ENCODE results near the gene MAB21L4. TPM values are rescaled to one million over a fixed set of nuclear protein-coding genes. Genes with fewer than 3 reads are reported as not detected.

MAB21L4 gene
- total RNA-seq, 1 donor from 2014 or later: 2.1 TPM

GRCh38 chr2:240901986-240902614 lies 6.1 kb upstream of the MAB21L4 start:
- Histone ChIP-seq H3K4me3 (ENCODE audit: low read depth, low read length) (no peak overlapping the region), H3K27me3 (ENCODE audit: control insufficient read depth, insufficient read depth, low read length) (peaks cover 26% of the 10 kb centered on the region), H3K36me3 (ENCODE audit: control insufficient read depth, insufficient read depth, low read length) (no peaks in the 10 kb centered on the region)
- TF ChIP-seq, protein P1, sequence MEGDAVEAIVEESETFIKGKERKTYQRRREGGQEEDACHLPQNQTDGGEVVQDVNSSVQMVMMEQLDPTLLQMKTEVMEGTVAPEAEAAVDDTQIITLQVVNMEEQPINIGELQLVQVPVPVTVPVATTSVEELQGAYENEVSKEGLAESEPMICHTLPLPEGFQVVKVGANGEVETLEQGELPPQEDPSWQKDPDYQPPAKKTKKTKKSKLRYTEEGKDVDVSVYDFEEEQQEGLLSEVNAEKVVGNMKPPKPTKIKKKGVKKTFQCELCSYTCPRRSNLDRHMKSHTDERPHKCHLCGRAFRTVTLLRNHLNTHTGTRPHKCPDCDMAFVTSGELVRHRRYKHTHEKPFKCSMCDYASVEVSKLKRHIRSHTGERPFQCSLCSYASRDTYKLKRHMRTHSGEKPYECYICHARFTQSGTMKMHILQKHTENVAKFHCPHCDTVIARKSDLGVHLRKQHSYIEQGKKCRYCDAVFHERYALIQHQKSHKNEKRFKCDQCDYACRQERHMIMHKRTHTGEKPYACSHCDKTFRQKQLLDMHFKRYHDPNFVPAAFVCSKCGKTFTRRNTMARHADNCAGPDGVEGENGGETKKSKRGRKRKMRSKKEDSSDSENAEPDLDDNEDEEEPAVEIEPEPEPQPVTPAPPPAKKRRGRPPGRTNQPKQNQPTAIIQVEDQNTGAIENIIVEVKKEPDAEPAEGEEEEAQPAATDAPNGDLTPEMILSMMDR (IDR thresholded peaks at IDR 0.05; ENCODE audit: insufficient read depth, low read length, poor library complexity, severe bottlenecking): no peak
- no peak for DNase-seq (ENCODE audit: low read depth)

DNA sequence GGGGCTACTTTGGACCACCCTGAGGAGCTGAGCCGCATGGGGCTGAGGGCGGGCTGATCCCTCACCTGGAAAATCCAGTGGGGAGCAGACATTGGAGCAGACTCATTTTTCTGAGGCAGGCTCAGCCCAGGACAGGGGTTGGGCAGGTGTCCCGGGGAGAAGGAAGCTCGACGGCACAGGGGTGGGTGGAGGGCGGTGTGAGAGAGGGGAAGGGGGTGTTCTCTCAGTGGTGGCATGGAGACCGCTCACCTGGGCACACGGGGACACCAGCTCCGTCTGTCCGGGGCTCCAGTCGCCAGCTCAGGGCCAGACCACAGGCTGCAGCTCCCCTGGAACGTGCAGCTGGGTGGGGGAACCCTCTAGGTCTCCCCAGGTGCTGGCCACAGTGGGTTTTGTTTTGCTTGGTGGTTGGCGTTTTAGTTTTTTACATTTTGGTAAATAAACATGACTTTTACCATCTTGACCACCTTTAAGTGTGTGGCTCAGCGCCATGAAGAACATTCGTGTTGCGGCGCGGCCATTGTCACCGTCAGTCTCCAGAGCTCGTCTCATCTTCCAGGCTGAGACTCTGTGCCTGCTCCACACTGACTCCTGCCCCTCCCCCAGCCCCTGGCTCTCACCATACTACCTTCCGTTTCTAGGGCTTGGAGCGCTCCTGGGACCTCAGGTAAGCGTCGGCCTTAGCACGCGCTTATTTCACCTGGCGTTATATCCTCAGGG lies 4.3 kb upstream of the MAB21L4 start:
- TF ChIP-seq, protein P1 (IDR thresholded peaks at IDR 0.05; ENCODE audit: insufficient read depth, low read length, poor library complexity, severe bottlenecking): no peak
- no peak for DNase-seq (ENCODE audit: low read depth)
- H3K27me3 ChIP-seq (ENCODE audit: control insufficient read depth, insufficient read depth, low read length): peaks cover 9% of the 10 kb centered on the region
- H3K36me3 ChIP-seq (ENCODE audit: control insufficient read depth, insufficient read depth, low read length): no peaks in the 10 kb centered on the region
- no peak overlapping the region for H3K4me3 ChIP-seq (ENCODE audit: low read depth, low read length)

DNA sequence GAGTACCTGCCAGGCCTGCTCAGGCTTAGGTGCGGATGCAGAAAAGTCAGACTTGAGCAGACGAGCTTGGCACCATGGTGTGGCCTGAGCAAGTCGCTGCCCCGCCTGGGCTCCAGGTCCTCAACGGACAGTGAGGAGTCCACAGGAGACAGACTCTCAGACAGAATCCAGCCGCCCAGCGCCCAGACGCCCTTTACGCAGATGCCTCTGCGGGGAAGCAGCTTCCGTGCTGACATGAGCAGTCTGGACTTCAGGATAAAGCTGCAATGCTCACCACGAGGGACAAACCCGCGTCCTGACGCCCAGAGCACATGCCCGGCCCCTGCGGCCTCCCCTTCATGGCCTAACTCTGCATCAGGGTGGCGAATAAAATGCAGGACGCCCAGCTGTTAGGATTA lies 3.5 kb upstream of the MAB21L4 start:
- DNase-seq (ENCODE audit: low read depth): no peak
- TF ChIP-seq, protein P1 (IDR thresholded peaks at IDR 0.05; ENCODE audit: insufficient read depth, low read length, poor library complexity, severe bottlenecking): no peak
- Histone ChIP-seq H3K4me3 (ENCODE audit: low read depth, low read length) (no peak overlapping the region), H3K27me3 (ENCODE audit: control insufficient read depth, insufficient read depth, low read length) (peaks cover 7% of the 10 kb centered on the region), H3K36me3 (ENCODE audit: control insufficient read depth, insufficient read depth, low read length) (no peaks in the 10 kb centered on the region)

DNA sequence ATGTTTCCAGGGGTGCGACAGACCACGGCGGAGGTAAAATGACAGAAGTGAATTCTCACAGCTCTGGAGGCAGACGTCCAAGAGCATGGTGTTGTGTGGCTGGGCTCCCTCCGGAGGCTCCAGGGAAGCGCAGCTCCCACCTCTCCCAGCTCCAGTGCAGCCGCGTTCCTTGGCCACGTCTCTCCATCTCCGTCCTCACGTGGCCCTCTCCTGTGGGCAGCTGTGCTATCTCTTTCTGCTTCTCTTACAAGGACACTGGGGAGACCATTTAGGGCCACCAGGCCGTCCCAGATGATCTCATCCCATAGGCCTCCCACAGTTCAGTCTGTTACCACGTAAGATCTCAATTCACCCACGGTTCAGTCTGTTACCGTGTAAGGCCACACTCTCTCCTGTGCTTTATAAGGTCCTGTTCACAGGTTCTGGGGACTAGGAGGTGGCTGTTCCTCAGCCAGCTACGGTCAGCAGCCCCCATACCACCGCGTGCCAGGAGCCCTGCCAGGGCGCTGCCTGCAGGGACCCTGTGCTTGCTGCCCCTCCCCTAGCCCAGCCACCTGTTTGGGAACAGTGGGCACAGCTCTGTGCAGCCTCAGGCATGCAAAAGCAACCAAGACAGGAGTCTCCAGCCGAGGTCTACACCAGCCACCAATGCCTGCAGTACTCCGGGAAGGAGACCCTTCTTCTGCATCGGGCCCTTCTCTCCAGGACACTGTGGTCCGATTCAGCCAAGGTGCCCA lies 2.9 kb upstream of the MAB21L4 start:
- no peak for DNase-seq (ENCODE audit: low read depth)
- Histone ChIP-seq H3K27me3 (ENCODE audit: control insufficient read depth, insufficient read depth, low read length) (peaks cover 7% of the 10 kb centered on the region), H3K36me3 (ENCODE audit: control insufficient read depth, insufficient read depth, low read length) (no peaks in the 10 kb centered on the region), H3K4me3 (ENCODE audit: low read depth, low read length) (no peak overlapping the region)
- TF ChIP-seq, protein P1 (IDR thresholded peaks at IDR 0.05; ENCODE audit: insufficient read depth, low read length, poor library complexity, severe bottlenecking): no peak

GRCh38 chr2:240898108-240898730 lies 2.3 kb upstream of the MAB21L4 start:
- H3K4me3 ChIP-seq (ENCODE audit: low read depth, low read length): no peak overlapping the region
- H3K36me3 ChIP-seq (ENCODE audit: control insufficient read depth, insufficient read depth, low read length): no peaks in the 10 kb centered on the region
- no peak for DNase-seq (ENCODE audit: low read depth)
- TF ChIP-seq, protein P1 (IDR thresholded peaks at IDR 0.05; ENCODE audit: insufficient read depth, low read length, poor library complexity, severe bottlenecking): no peak
- peaks cover 7% of the 10 kb centered on the region for H3K27me3 ChIP-seq (ENCODE audit: control insufficient read depth, insufficient read depth, low read length)
